ENCODE results near the gene S1PR3.
A peak's percentile ranks its signal among the peaks of the same experiment; 100 is the strongest.

S1PR3 gene

GRCh38 chr9:89020754-89021153 lies 29.5 kb downstream of the S1PR3 start:
- TF ChIP-seq CTCF (IDR thresholded peaks at IDR 0.05; ENCODE audit: control insufficient read depth, insufficient read depth, low read depth, low read length, missing control alignments) = no peak
- no peak overlapping the region for H3K4me3 ChIP-seq (ENCODE audit: control insufficient read depth, low read depth, low read length)
- no peak for DNase-seq (ENCODE audit: low read depth)

GRCh38 chr9:89021154-89021803 lies 30.0 kb downstream of the S1PR3 start:
- H3K4me3 ChIP-seq (ENCODE audit: control insufficient read depth, low read depth, low read length) = no peak overlapping the region
- DNase-seq (ENCODE audit: low read depth) = peak; percentile 63
- TF ChIP-seq CTCF (IDR thresholded peaks at IDR 0.05; ENCODE audit: control insufficient read depth, insufficient read depth, low read depth, low read length, missing control alignments) = no peak

DNA sequence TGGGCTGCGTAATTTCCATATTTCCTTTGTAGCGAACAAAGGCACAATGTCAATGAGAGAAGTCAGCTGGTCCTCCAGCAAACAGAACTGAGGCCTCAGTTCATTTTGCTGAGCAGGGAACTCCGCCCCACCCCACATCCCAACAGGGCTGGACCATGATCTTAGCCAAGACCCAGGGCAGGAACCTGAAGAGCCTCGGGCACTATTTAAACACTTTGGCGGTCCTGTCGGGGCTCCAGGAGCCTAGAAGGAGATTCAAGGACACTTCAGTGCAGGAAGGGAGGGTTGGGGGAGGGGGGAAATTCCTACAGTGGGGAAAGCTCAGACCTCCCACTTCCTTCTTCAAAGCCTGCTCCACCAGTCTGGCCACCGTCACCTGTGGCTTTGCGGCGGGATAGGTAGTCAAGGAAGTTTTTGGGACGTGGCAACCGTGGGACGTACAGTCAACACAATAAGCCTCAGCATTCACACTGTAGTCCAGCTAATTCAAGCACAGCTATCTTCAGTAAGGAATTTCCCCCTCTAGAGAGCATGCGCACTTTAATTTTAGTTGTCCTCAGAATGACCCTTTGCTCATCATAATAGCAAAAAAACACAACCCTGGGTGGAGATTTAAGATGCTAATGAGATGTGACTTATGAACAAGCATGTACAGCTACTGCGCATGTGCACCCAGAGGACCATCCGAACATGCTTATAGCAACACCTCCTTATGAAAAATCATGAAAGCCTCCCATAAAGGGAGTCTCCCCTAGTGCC lies 30.9 kb downstream of the S1PR3 start:
- TF ChIP-seq CTCF (IDR thresholded peaks at IDR 0.05; ENCODE audit: control insufficient read depth, insufficient read depth, low read depth, low read length, missing control alignments) = no peak
- no peak overlapping the region for H3K4me3 ChIP-seq (ENCODE audit: control insufficient read depth, low read depth, low read length)
- no peak for DNase-seq (ENCODE audit: low read depth)

DNA sequence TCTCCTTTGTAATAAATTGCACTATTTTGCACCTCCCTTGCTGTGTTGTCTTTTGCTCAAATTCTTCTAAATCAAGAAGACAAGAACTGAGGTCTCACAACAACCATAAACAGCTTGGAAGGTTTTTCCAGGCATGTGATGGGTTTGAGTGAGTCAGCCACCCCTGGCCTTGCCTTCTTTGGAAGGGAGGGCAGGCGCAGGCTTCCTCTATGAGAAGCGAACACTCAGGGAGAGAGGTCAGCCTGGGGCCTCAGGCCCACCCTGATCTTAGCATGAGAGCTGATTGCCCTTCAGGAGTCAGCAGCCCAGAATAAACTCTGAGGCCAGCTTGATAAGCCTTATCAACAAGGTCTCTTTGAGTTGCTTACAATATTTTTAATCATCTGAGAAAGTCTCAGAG lies 31.6 kb downstream of the S1PR3 start:
- no peak for DNase-seq (ENCODE audit: low read depth)
- no peak for TF ChIP-seq CTCF (IDR thresholded peaks at IDR 0.05; ENCODE audit: control insufficient read depth, insufficient read depth, low read depth, low read length, missing control alignments)
- H3K4me3 ChIP-seq (ENCODE audit: control insufficient read depth, low read depth, low read length) = no peak overlapping the region

- no peak for DNase-seq (ENCODE audit: low read depth)
- TF ChIP-seq CTCF (IDR thresholded peaks at IDR 0.05; ENCODE audit: control insufficient read depth, insufficient read depth, low read depth, low read length, missing control alignments) = no peak
- H3K4me3 ChIP-seq (ENCODE audit: control insufficient read depth, low read depth, low read length) = no peak overlapping the region
Measured at GRCh38 chr9:89023740-89024139, 32.5 kb downstream of the S1PR3 start.

DNA sequence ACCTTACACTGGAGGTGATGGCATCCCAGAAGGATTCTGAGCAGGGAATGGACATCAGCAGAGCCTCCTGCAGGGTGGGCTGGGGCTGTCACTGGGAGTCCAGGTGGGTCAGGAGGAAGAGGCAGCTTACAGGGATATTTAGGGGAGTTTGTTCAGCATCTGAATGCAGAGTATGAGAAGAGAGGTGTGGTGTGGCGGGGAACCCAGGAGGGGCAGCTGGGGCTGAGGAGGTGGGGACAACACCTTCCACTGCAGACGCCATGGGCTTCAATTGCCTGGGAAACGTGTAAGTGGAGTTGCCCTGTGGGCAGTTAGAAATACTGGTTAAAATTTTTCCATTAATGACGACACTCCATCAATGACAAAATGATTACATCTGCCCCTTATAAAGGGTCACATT lies 33.5 kb downstream of the S1PR3 start:
- TF ChIP-seq CTCF (IDR thresholded peaks at IDR 0.05; ENCODE audit: control insufficient read depth, insufficient read depth, low read depth, low read length, missing control alignments) = no peak
- no peak for DNase-seq (ENCODE audit: low read depth)
- no peak overlapping the region for H3K4me3 ChIP-seq (ENCODE audit: control insufficient read depth, low read depth, low read length)
